ENCODE data around the gene AGTRAP.

The AGTRAP gene

DNA sequence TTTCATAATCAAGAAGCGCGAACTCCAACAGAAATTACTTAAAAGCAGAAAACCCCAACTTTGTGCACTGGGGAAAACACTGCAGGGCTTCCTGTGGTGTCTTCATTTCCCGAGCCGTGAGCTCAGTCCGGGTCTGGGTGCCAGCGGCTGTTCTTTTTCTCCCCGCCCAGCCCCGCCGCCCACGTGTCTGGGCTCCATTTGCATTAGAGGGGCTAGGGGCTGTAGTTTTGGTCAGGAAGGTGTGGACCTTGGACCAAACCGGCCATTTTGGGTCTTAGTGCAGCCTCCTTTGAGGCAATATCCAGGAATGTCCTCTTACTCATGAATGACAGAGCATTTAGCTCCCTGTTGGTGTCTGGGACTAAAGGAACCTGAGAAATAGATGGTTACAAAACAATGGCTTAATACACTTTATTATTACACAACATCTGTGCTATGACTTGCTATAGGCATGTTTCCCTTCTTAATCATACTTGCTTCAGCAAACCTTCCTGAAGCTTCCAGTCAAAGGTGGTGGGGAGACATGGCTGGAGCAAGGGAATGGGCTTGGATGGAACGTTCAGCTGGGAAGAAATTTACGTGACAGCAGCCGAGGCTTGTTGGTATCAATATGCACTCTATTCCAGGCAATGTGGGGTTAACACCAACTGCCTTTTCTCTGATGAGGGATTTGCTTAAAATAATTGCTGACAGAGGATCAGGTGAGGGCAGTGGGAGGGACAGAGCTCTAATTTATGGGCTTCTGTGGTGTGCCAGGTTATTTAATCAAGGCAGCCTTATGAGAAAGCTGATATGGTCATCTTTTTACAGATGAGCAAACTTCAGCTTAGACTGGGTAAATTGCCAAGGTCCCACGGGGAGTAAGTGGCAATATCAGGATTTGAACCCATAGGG, 1.1 kb downstream of the AGTRAP start:
- peak; percentile 66 for DNase-seq

DNA sequence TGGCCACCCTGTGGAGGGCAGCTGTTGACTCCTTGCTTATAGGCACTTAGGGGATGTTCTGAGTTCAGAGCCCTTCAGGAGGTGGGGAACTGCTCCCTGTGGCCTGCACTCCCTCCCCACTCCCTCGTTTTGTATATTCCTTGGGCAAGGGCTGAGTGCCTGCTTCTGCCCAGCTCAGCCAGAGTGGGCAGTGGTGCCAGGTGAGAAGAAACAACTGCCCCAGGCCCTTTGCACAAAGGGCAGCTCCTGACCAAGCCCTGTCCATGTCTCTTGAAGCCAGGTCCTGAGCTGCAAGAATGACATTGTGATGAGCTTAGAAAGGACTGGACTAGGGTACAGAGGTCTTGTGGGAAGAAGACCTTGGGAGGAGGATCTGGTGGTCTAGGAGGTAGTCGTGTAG, 2.2 kb downstream of the AGTRAP start:
- no peak for DNase-seq

DNA sequence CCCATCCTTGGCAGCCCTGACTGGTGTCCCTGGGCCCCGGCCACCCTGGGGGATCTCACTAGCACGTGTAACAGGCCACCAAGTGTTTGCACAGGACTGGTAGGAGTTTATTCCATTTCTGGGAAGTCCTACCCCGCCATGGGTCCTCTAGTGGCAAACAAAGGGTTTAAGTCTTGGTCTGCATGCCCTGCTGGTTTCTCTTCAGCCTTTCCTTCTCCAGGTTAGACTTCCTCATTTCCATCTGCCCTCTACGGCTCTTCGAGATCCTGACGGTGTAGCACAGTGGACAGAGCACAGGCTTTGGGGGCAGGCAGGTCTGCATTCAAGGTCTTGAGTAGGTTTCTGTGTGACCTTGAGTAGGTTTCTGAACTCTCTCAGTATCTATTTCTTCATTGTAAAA, 2.8 kb downstream of the AGTRAP start:
- DNase-seq, result no peak

DNA sequence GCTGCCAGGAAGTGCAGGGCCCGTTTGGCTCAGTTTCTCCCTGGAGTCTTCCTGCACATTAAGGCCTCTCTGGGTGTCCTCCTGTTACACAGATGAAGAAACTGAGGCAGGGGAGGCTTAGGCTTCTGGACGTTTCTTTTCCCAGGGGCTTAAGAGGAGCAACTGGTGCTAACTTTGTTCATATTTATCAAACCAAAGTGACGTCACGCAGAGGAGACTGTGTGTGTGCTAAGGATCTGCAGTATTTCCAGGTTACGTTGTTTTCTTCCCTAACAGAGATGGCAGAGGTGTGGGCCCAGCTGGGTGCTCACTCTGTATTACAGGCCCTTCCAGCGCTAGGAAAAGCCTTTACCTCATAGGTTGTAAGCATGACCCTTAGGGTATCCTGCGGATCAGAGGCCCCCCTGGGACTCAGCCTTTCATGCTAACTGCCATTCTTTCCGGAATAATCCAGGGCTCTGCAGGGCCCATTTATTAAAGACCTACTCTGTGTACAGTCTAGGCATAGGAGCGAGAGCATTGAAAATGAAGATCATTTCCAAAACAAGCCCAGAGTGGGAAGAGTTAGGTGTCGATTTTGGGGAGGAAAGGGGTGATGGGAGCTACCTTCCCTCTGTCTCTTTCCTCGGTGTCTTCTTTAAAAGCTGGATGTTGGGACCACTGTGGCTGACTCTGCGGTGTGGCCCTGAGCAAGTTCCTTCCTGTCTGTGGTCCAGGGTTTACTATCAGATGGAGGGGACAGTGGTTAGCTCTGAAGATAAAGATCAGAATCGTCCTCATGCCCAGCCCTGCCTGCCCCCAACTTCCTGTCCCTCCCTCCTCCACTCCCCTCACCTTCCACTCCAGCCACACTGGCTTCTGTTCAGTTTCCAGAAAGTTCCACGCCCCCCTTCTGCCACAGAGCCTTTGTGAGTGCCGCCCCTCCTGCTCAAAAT, 4.6 kb downstream of the AGTRAP start:
- DNase-seq, result no peak

DNA sequence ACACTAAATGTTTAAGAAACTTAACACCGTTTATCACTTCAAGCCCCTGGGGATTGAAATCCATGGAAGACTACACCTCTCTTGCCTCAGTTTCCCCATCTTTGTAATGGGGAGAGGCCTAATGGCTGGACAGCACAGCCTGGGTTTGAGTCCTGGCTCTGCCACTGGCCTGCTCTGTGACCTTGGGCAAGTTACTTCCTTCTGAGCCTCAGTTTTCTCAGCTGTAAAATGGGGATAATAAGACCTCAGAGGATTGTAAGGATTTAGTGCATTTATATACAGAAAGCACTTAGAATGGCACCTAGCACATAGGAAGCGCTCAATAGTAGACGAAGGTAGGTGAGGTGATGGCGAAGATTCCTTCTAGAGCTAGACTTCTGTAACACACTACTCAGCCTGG, 5.5 kb downstream of the AGTRAP start:
- DNase-seq, result no peak

DNA sequence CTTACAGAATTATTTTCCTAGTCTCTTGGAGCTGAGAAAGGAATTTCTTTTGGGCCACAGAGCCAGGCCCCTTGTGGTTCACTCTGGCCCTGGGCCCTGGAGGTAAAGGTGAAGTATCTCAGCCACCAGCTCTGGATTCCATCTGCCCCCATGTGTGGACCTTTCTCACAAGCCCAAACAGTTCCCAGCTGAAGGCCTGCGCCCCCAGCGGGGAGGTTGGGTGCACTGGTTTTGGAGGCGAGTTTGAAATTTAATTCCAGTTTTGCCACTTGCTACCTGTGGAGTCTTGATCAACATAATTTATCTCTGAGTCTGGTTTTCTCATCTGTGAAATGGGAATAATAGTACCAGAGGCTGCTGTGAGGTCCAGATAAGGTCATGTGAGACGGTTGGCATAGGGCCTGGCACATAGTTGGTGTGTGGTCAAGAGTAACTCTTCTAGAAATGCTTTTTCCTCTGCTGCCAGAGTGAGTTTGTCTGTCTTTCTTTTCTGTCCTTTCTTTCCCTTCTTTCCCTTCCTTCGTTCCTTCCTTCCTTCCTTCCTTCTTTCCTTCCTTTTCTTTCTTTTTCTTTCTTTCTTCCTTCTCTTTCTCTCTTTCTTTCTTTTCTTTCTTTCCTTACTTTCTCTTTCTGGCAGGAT, 6.1 kb downstream of the AGTRAP start:
- no peak for DNase-seq

DNA sequence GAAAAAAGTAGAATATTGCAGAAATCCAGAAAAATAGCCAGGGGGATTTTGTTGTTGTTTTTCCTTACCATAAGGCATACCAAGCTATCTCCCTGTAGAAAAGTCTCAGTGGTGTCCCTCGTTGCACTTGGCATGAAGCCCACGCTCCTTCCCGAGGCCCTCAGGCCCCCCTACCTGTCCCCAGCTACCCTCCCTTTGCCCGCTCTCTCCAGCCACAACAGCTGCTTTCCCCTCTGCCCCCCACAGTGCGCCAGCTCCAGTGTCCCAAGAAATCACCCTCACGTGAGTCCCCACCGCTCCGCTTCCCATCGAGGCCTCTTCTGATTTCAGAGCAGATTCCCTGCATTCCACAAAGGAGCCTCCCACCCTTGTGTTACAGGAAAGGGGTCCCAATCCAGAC, 8.4 kb downstream of the AGTRAP start:
- DNase-seq, result no peak

DNA sequence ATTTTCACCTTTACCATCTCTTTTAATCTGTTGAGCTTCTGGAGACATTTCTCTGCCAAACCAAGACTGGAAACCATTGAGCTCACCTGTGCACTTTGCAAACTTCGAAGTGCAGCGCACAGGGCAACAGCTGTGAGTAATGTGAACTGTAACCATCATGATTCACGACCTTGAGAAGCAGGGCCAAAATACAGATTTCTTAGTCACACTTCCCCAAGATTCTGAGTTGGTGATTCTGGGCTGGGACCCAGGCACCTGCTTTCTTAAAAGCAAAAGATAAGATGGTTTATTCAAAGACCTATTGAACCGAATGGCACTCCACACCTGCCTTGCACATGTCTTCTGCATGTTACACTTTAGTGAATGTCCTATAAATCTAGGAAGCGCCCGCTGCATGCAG, 10.2 kb downstream of the AGTRAP start:
- DNase-seq, result no peak

DNA sequence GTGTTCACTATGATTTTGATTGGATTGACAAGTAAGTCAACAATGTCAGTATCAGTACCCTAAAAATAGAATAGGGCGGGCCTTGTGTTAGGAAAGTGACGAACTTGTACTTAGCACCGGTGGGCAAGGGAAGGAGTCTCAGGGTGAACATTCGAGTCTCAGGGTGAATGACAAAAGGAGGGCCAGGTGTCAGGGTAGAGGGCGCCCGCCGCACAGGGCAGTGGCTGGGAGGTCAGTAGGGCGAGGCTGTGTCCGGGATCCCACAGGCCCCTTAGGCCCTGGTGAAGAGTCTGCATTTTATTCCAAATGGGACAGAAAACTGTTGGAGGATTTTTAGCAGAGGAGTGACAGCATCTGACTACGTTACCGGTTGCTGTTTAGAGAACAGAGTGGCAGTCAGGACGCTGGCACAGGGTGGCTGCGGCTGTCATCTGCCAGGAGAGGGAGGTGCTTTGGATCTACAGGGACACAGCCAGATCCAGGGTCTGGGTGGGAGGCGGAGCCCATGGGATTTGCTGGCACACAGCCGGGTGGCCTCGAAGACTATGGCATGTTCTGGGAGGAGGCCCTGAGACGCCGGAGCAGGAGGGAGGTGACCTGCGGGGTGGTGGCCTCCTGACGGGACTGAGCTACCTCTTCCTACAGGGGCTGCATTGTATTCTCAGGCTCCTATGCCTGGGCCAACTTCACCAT, 11.0 kb downstream of the AGTRAP start:
- DNase-seq, result no peak

DNA sequence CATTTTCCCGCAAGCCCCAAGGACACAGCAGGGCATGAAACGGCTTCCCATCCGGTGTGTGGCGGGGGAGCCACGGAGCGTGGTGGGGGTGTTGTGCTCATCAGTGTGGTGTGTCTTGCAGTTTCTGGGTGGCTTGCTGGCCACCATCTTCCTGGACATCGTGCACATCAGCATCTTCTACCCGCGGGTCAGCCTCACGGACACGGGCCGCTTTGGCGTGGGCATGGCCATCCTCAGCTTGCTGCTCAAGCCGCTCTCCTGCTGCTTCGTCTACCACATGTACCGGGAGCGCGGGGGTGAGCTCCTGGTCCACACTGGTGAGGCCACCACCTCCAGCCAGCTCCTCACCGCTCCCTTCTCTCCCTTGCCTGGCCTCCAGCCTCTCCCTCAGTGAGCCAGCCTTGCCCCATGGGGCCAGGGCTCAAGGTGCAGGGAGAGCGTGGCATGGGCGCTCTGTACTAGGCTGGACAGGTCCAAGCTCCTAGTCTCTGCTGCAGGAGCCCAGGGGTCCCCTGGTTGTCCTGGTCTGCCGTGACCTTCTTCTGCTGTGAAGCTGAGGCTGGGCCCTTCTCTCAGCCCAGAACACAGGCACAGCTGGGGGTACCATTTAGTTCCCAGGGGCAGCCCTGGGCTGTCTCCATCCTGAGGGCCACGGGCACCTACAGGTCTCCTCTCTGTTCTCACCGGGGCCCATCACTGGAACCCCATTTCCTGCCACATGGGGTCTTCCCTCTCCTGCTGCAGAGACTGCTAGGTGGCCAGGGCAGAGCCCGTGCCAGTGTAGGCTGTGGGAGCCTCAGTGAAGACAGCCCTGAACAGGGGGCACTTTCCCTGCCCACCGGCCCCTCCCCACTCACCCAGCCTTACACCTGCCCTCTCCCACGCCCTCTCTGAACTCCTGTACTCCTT, 12.6 kb downstream of the AGTRAP start:
- DNase-seq, result no peak

DNA sequence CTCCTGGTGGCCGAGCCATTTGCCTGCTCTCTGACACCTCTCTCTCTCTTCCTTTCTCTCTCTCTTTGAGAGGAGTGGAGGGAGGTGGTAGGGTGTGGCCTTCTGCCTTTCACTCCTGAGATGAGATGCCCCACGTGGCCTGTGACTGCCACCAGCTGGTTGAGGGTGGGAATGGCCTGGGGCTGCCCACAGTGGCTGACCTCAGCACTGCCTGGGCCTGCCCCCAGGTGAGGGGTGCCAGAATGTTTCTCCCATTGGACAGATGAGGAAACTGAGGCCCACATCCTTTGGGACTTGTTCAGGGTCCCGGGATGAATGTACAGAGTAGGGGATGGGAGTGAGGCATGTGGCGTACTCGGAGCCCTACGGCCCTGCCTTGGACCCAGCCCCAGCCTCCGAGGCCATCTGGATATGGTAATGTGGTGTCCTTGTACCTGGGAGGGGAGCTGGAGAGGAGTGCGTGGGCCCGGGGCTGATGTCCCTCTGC, 13.3 kb downstream of the AGTRAP start:
- DNase-seq, result no peak

DNA sequence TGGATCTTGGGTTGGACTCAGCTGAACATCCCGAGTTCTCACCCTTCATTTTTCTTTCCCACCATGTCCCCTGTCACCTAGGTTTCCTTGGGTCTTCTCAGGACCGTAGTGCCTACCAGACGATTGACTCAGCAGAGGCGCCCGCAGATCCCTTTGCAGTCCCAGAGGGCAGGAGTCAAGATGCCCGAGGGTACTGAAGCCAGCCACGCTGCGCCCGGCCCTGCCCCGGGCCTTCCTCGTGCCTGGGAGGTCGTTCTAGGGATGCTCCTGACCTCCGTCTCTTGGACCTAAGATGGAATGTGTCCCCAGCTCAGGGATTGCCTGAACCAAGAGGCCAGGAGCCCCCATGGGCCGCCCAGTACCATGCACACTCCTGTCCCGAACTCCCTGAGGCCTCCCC, 14.1 kb downstream of the AGTRAP start:
- DNase-seq, result no peak

DNA sequence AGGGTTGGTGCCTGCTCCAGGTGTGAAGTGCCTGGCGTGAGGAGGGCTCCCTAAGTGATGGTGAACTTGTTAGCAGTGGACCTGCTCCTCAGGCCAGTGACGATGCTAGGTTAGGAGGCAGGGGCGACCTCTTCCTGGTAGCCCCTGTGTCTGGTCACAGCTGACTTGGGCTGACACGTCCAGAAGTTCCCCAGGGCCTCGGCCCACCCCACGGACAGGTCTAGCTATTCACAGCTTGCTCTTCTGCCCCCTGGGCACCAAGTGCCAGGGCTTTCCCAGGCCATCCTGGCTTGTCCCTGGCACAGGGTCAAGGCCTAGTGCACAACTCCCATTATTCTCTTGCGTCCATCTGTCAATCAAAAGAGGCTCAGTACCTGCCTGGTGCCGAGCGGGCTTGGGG, 15.2 kb downstream of the AGTRAP start:
- DNase-seq, result no peak

DNA sequence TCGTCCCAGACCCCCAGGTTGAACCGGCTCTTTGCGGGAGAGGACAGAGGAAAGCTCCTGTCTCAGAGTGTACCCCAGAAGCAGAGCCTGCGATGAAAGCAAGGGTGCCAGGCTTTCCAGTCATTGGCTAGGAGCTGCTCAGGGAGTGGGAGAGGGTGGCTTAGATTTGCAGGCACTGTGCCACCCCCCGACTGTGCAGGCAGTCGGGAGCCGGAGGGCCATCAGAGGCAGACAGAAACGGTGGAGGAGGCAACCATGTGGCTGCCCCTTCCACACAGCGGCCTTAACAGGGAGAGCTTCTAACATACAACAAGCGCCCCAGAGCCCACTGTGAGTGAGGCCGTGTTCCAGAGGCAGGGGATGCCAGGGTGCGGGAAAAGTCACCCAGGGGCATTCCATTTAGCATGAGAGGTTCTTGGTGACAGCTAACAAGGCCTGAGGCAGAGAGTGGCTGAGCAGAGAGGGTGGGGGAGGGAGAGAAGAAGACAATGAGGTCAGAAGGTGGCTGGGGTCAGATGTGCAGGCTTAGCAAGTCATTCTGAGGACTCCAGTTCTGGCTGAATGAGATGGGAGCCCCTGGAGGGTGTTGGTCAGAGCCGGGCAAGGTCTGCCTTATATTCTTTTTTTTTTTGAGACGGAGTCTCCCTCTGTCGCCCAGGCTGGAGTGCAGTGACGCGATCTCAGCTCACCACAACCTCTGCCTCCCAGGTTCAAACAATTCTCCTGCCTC, 16.6 kb downstream of the AGTRAP start:
- DNase-seq, result no peak

DNA sequence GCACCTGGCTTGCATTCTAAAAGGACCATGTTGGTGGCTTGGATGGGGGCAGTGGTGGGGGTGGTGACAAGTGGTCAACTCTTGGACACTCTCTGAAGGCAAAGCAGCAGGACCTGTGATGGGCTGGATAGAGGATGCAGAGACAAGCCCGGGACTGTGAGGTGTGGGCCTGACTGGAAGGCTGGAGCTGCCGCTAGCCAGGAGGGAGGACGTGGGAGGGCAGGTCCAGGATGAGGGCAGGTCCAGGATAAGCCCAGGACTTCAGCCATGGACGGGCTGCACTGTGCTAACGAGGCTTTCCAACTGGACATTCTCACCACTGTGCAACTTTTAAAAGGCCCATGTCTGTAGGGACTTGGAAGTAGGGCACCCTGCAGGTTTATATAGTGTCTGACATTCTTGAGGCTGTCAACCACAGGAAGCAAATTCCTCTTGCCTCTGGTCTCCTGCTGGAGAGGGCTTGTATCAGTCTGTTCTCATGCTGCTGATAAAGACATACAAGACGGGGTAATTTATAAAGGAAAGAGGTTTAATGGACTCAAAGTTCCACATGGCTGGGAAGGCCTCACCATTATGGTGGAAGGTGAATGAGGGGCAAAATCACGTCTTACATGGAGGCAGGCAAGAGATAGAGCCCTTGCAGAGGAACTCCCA, 17.7 kb downstream of the AGTRAP start:
- no peak for DNase-seq

DNA sequence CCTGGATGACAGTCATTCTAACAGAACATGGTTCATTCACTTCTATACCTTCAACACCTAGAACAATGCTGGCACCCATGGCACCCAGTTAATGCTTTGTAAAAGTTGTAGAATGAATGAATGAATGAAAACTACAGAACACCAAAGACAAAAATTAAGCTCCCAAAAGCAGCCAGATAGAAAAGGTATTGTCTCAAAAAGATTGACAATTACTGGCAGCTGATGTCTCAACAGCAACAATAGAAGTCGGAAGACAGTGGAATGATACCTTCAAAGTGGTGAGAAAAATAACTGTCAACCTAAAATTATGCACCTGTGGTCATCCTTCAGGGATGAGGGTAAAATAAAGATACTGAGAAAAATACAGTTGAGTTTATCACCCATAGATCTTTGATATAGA, 21.1 kb downstream of the AGTRAP start:
- no peak for DNase-seq

DNA sequence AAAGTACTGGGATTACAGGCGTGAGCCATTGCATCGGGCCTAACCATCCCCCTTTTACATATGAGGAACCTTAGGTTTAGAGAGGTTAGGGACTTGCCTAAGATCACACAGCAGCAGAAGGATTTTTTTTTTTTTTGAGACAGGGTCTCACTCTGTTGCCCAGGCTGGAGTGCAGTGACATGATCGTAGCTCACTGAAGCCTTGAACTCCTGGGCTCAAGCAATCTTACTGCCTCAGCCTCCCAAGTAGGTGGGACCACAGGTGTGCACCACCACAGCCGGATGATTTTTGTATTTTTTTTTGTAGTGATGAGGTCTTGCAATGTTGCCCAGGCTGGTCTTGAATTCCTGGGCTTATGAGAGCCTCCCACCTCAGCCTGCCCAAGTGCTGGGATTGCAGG, 23.9 kb downstream of the AGTRAP start:
- DNase-seq, result no peak

DNA sequence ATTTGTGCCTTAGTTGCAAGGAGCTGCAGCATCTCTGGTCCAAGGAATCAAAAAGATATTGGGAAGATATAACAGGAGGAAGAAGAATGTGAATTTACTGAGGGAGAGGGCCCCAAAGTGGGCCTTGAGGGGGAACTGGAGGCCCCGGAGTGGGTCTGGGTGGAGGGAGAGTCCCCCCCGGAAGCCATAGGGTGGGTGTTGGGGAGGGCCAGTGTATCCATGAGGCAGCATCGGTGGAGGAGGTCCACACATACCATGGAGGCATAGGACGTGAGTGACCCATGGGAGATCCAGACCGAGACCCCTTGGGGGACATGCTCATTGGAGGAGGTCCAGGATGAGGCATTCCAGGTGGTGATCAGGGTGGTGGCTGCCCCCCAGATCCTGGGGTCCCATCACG, 25.3 kb downstream of the AGTRAP start:
- no peak for DNase-seq

DNA sequence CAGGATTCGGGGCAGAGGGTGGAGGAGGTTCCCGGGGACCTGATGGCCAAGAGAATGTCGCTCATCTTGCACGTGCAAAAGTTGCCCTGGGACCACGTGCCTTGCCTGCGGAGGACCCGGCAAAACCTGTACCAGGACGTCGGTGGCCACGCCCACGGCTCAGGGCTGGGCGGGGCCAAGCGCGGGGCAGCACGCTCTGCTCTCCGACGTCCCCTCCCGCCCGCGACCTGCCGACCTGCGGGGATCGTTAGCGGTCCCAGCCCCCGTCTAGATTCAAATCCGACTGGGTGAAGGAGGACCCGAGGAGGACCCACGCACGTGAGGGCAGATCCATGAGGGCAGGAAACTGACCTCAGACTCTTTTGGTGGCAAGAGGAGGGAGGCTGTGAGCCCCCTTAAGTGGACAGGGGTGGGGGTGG, 26.1 kb downstream of the AGTRAP start, which contains the start of gene C1orf167:
C1orf167 (plus strand) TSS at position 206 of the 419 bp plus-strand sequence. CDS start 2,208 bp downstream, outside the sequence.
- DNase-seq, result no peak

DNA sequence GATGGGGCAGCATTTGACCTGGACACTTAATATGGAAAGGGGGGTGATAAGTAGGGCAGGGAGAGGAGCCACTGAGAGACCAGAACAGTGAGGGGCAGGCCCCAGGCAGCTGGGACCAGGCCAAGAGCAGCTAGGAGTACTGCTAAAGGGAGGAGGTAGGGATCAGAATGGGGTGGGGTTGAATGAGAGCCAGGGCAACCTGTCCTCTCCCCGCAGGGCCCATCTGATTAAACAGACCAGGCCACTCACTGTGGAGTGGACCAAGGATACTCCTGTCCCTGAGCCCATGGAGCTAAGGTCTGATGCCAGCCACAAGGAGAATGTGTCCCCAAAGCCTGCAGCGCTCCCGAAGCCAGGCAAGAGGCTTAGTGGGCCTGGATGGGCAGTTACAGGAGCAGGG, 28.2 kb downstream of the AGTRAP start:
- no peak for DNase-seq

Measured in fibroblast of skin of abdomen (primary cell).